Measurements from ENCODE around the gene PHYHIPL. TPM values are rescaled to one million over a fixed set of nuclear protein-coding genes. Genes with fewer than 3 reads are reported as not detected.

Gene PHYHIPL
- total and polyA plus RNA-seq, 2 of the 8 experiments (the other 6 are each of a cell fraction or from before 2014, with no cell fraction given): 0.23 to 0.48 TPM

DNA sequence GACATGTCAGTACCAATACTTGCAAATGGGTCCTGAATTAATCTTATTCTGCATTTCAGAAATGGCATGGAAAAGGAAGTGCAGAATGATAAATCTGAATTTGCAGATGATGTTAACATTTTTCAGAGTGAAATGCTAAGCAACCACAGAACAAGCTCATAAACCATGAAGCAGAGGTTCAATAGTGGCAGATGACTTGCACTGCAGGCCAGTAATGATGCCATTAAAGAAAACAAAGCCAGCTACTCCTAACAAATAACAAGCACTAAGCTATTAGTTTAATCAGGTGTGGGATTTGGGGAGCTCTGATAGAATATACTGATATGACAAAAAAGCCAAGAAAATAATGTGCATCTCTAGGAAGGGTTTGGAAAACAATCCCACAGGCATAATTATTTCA, 100.5 kb downstream of the PHYHIPL start (continued):
- TF ChIP-seq FOSL1 (IDR thresholded peaks at IDR 0.05; ENCODE audit: insufficient read depth, low read depth, low read length): no peak
- no peak for TF ChIP-seq TCF12 (IDR thresholded peaks at IDR 0.05; ENCODE audit: low read depth, low read length)
